ENCODE data around the gene RAB11FIP4. TPM values are rescaled to one million over a fixed set of nuclear protein-coding genes. Genes with fewer than 3 reads are reported as not detected.

RAB11FIP4 gene
- total and polyA plus RNA-seq, 2 donors (not counting 3 experiments of a cell fraction or from before 2014, with no cell fraction given), result 0.08 to 0.38 TPM

DNA sequence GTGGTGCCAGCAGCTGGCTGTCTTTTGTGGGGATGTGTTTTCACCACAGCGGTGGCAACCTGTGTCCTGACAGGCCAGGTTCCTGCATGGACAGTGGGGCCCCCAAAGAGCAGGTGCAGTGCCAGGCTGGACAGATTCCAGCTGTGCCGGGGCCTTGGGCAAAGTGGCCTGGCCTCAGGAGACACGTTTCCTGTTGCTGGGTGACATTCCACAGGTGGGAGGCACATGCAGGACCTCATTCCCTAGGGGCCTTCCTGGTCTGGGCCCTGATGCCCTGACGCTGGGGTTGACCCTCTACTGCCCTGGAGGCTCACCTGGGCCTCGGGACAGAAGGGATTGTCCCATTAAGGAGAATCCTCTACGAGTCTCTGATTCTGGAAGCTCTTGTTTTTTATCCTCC is 182.4 kb downstream of the RAB11FIP4 start:
- CTCF ChIA-PET, result interaction anchor here (1.6 to 2.9 kb wide), 2 partner anchors 13 to 269 kb away, joined by 5 to 14 read pairs; no protein-coding TSS in a partner anchor
- Histone ChIP-seq H3K4me1 (ENCODE audit: control insufficient read depth, extremely low read depth, insufficient read depth, low read length) (peaks cover 4% of the 10 kb centered on the region), H3K79me2 (ENCODE audit: control insufficient read depth, insufficient read depth, low read length) (peaks cover 73% of the 10 kb centered on the region), H3K9me3 (replicated peaks; ENCODE audit: control insufficient read depth, insufficient read depth, low read length) (no peaks in the 10 kb centered on the region), H3K27ac (ENCODE audit: insufficient read depth, low read depth, low read length) (no peak overlapping the region), H3K9me1 (replicated peaks; ENCODE audit: control insufficient read depth, extremely low read depth, insufficient read depth, low read length) (no peaks in the 10 kb centered on the region), H2AFZ (ENCODE audit: low read depth, low read length) (no peak overlapping the region), H4K20me1 (replicated peaks; ENCODE audit: control insufficient read depth, extremely low read depth, insufficient read depth, low read length) (peaks cover 2% of the 10 kb centered on the region), H3K9ac (replicated peaks; ENCODE audit: extremely low read depth, insufficient read depth, low read length) (no peak overlapping the region), H3K27me3 (ENCODE audit: control insufficient read depth in 2 of 2, insufficient read depth in 2 of 2, low read length in 2 of 2) (no peaks in the 10 kb centered on the region), H3K36me3 (ENCODE audit: control insufficient read depth in 2 of 2, extremely low read depth in 1 of 2, insufficient read depth in 2 of 2, low read length in 2 of 2) (peaks cover 9 to 10% of the 10 kb centered on the region in 2 experiments), H3K4me3 (replicated peaks in 1 of 3; ENCODE audit: insufficient read depth in 1 of 3, low read depth in 1 of 3, low read length in 3 of 3) (no peak overlapping the region), H3K4me2 (ENCODE audit: insufficient read depth, low read length) (no peak overlapping the region)
- intact Hi-C loops (cut with micrococcal nuclease) (no loop called here), dilution Hi-C loops (cut with MboI; ENCODE audit: extremely low pct_ligation_motif_present, low sequenced_read_pairs) (no loop called here)
- DNase-seq (ENCODE audit: low read depth, low spot score), result no peak
- TF ChIP-seq EZH2 (IDR thresholded peaks at IDR 0.05; ENCODE audit: borderline replicate concordance, low read depth, low read length, severe bottlenecking) (no peak), GATA2 (IDR thresholded peaks at IDR 0.05; ENCODE audit: insufficient read depth, insufficient read length, low read depth, low read length) (no peak), MYC (IDR thresholded peaks at IDR 0.05; ENCODE audit: low read depth, low read length) (no peak), JUN (IDR thresholded peaks at IDR 0.05; ENCODE audit: borderline replicate concordance, insufficient read depth, insufficient read length, low read depth) (no peak), POLR2A (IDR thresholded peaks at IDR 0.05; ENCODE audit: low read depth, low read length) (no peak), POLR2AphosphoS5 (IDR thresholded peaks at IDR 0.05; ENCODE audit: insufficient read depth, low read depth, low read length) (no peak), FOS (IDR thresholded peaks at IDR 0.05; ENCODE audit: borderline replicate concordance, insufficient read depth, low read length) (no peak)
- TF ChIP-seq, protein P1, sequence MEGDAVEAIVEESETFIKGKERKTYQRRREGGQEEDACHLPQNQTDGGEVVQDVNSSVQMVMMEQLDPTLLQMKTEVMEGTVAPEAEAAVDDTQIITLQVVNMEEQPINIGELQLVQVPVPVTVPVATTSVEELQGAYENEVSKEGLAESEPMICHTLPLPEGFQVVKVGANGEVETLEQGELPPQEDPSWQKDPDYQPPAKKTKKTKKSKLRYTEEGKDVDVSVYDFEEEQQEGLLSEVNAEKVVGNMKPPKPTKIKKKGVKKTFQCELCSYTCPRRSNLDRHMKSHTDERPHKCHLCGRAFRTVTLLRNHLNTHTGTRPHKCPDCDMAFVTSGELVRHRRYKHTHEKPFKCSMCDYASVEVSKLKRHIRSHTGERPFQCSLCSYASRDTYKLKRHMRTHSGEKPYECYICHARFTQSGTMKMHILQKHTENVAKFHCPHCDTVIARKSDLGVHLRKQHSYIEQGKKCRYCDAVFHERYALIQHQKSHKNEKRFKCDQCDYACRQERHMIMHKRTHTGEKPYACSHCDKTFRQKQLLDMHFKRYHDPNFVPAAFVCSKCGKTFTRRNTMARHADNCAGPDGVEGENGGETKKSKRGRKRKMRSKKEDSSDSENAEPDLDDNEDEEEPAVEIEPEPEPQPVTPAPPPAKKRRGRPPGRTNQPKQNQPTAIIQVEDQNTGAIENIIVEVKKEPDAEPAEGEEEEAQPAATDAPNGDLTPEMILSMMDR (IDR thresholded peaks at IDR 0.05; ENCODE audit: extremely low read depth in 1 of 2, insufficient read depth in 1 of 2, low read depth in 1 of 2, low read length in 2 of 2), result no peak
- TF ChIP-seq, protein P2, sequence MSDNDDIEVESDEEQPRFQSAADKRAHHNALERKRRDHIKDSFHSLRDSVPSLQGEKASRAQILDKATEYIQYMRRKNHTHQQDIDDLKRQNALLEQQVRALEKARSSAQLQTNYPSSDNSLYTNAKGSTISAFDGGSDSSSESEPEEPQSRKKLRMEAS (IDR thresholded peaks at IDR 0.05; ENCODE audit: insufficient read depth, insufficient read length), result no peak
- POLR2A ChIA-PET, result no interaction called here
- BruUV-seq (replicated peaks), result no TSS peak
- no peak for FAIRE-seq
